Umbilical cord (tissue), 2 donors: ENCODE results near the gene PLSCR3. TPM values are rescaled to one million over a fixed set of nuclear protein-coding genes. Genes with fewer than 3 reads are reported as not detected.

Experiments
- DNase-seq: peaks from one replicate; pipeline ENCODE4 v3.0.0-alpha.2; 2015; ENCODE audit warnings: low spot score
- total RNA-seq: library from RNA; depleted of rRNA; stranded (reverse); fragments of >200 nt; gene quantifications from one replicate; pipeline ENCODE4 v1.2.3, GENCODE V29; 2014; ENCODE audit warnings: low replicate concordance; ENCODE audit not compliant: insufficient read depth

The PLSCR3 gene
- total RNA-seq, 1 donor from 2014 or later: 21.9 TPM

GRCh38 chr17:7426896-7427489 is 32.7 kb upstream of the PLSCR3 start:
- DNase-seq: no peak

- no peak for DNase-seq
These were observed 32.0 kb upstream of the PLSCR3 start for GRCh38 chr17:7426203-7426863.

GRCh38 chr17:7425756-7426155 is 31.4 kb upstream of the PLSCR3 start:
- no peak for DNase-seq

- no peak for DNase-seq
These were observed 31.0 kb upstream of the PLSCR3 start, which contains the start of gene SPEM2 for GRCh38 chr17:7425316-7425715. SPEM2 (plus strand) TSS chr17:7425616; CDS start chr17:7425689, 73 bp downstream.

- DNase-seq: no peak
These were observed 29.4 kb upstream of the PLSCR3 start for GRCh38 chr17:7423679-7424078.

- DNase-seq: no peak
These were observed 26.9 kb upstream of the PLSCR3 start for GRCh38 chr17:7421186-7421585.

- DNase-seq: no peak
These were observed 25.7 kb upstream of the PLSCR3 start, which contains the start of gene SPEM1 for GRCh38 chr17:7419819-7420610. SPEM1 (plus strand) TSS chr17:7420324; CDS start chr17:7420385, 61 bp downstream.

- DNase-seq: no peak
These were observed 24.3 kb upstream of the PLSCR3 start for GRCh38 chr17:7418472-7419152.

- DNase-seq: no peak
These were observed 22.8 kb upstream of the PLSCR3 start for GRCh38 chr17:7417056-7417655.

- DNase-seq: no peak
These were observed 22.0 kb upstream of the PLSCR3 start for GRCh38 chr17:7416323-7416722.

- DNase-seq: no peak
These were observed 21.5 kb upstream of the PLSCR3 start for GRCh38 chr17:7415784-7416183.

- no peak for DNase-seq
These were observed 20.5 kb upstream of the PLSCR3 start for GRCh38 chr17:7414837-7415236.

- DNase-seq: no peak
These were observed 19.1 kb upstream of the PLSCR3 start for GRCh38 chr17:7413346-7413985.

- DNase-seq: no peak
These were observed 17.1 kb upstream of the PLSCR3 start for GRCh38 chr17:7411427-7411750.

GRCh38 chr17:7410634-7411426 is 16.5 kb upstream of the PLSCR3 start:
- DNase-seq: no peak

- DNase-seq: no peak
These were observed 15.4 kb upstream of the PLSCR3 start for GRCh38 chr17:7409716-7410115.

GRCh38 chr17:7408863-7409262 is 14.5 kb upstream of the PLSCR3 start:
- no peak for DNase-seq

- no peak for DNase-seq
These were observed 14.0 kb upstream of the PLSCR3 start for GRCh38 chr17:7408252-7408727.

GRCh38 chr17:7407485-7408251 is 13.3 kb upstream of the PLSCR3 start, which contains the start of gene NLGN2:
NLGN2 (plus strand) TSS chr17:7407845; CDS start chr17:7408256, 411 bp downstream.
- no peak for DNase-seq
